BLaER1 treated with 17β-estradiol and CSF1 and Interleukin-3, amounts not matched to agents 10 nM and 100 nM (cell line): ENCODE results near the gene TIGIT.

Source experiments
- H3K27ac ChIP-seq, 11 experiments: shearing (Covaris generic); formaldehyde crosslinking; 2 replicates each; pipeline ENCODE4 v1.8.1; 2022
- H3K27me3 ChIP-seq, 11 experiments: shearing (Covaris generic); formaldehyde crosslinking; 2 replicates each; pipeline ENCODE4 v1.8.1; 2022
- H3K36me3 ChIP-seq, 11 experiments: shearing (Covaris generic); formaldehyde crosslinking; 2 replicates each; pipeline ENCODE4 v1.8.1; 2022
- H3K4me1 ChIP-seq, 10 experiments: shearing (Covaris generic); formaldehyde crosslinking; 2 replicates each; pipeline ENCODE4 v1.8.1; 2022
- H3K4me2 ChIP-seq, 11 experiments: shearing (Covaris generic); formaldehyde crosslinking; 2 replicates each; pipeline ENCODE4 v1.8.1; 2022
- H3K4me3 ChIP-seq, 10 experiments: shearing (Covaris generic); formaldehyde crosslinking; 2 replicates each; pipeline ENCODE4 v1.8.1; 2022
- H3K9ac ChIP-seq, 11 experiments: shearing (Covaris generic); formaldehyde crosslinking; 2 replicates each; pipeline ENCODE4 v1.8.1; 2022
- H3K9me3 ChIP-seq, 11 experiments: shearing (Covaris generic); formaldehyde crosslinking; replicated peaks in 1 of 11; 2 replicates each; pipeline ENCODE4 v1.8.1; 2022
- H4K20me1 ChIP-seq, 11 experiments: shearing (Covaris generic); formaldehyde crosslinking; 2 replicates each; pipeline ENCODE4 v1.8.1; 2022
- Cebpa-rat ChIP-seq, 11 experiments: shearing (Covaris generic); IDR thresholded peaks; 2 replicates each; pipeline ENCODE4 v1.8.1; 2022

Gene TIGIT

DNA sequence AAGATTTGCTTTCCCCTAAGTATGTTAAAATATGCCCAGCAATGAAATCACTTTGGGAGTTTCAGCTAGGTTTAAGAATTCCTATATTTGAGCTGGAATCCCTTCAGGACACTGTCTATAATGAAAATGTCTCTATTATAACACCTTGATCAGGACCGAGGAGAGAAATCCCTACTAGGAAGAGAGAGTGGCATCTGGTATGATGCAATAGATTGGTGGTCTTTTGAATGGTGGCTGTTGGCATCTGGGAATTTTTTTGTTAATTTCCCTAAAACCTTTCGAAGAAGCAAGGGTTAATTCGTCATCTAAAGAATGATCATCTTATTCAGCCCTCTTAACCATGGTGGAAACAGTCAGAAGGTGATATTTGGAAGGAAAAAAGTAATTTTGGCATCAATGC, 43.0 kb downstream of the TIGIT start:
- TF ChIP-seq Cebpa-rat (IDR thresholded peaks at IDR 0.05) = peak in 1 of 11 experiments; percentile 32; a peak in 1 of 22 replicates
- Histone ChIP-seq H4K20me1 (no peaks in the 10 kb centered on the region), H3K9ac (no peak overlapping the region), H3K27ac (no peak overlapping the region), H3K36me3 (peaks cover 0 to 10% (median 4%) of the 10 kb centered on the region in 11 experiments; a peak in 4 of 22 replicates), H3K4me3 (no peak overlapping the region), H3K9me3 (peaks cover 0 to 11% (median 5%) of the 10 kb centered on the region in 11 experiments; a peak in 5 of 22 replicates), H3K4me2 (no peak overlapping the region), H3K4me1 (no peaks in the 10 kb centered on the region; a peak in 1 of 20 replicates), H3K27me3 (no peaks in the 10 kb centered on the region)

DNA sequence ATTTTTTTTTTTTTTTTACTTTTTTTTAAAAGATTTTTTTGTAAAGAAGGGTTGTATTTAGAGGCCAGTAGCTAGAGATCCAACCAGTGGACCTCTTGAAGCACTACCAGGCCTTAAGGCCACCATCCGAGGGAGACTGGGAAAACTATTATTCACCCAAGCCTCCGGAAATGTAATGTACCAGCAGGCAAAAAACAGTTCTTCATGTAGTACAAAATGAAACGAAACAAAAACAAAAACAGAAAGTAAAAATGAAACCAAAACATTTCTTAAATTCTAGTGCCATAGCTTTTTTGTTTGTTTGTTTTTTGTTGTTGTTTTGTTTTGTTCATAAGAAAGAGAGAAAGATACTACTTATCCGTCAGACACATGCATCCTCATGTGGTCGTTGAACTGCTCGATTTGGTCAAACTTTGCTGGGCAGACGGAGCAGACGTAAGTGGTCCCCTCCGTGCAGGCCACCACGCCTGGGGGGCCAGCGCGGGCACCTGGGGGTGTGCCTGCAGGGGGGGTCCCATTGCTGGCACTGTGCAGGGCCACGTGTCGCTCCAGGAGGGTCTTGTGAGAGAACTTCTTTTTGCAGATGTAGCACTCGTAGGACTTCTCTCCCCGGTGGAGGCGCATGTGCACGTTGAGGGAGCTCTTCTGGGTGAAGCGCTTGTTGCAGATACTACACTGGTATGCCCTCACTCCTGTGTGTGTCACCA, 45.0 kb downstream of the TIGIT start:
- Histone ChIP-seq H3K36me3 (peaks cover 0 to 10% (median 0%) of the 10 kb centered on the region in 11 experiments; a peak in 4 of 22 replicates), H3K4me1 (no peaks in the 10 kb centered on the region; a peak in 1 of 20 replicates), H3K4me2 (no peak overlapping the region), H3K4me3 (no peak overlapping the region), H3K27ac (no peak overlapping the region), H3K27me3 (no peaks in the 10 kb centered on the region), H3K9ac (no peak overlapping the region), H4K20me1 (no peaks in the 10 kb centered on the region), H3K9me3 (no peaks in the 10 kb centered on the region)
- TF ChIP-seq Cebpa-rat (IDR thresholded peaks at IDR 0.05) = no peak

DNA sequence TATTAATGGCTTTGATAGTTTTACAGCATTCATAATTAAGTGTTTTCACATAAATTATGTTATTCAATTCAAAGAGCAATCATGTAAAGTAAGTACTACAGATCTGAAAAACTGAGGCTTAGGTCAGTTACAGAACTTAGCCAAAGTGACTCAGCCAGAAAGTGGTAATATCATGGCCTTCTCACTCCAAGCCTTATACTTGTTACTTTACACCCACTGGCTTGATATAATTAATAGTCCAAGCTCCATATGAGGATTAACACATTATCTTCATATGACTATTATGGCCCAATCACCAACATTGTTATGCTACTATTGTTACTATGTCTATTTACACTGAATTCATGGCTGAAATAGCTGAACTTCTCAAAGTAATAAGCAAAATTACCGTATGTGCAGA, 50.7 kb downstream of the TIGIT start:
- H3K4me2 ChIP-seq = no peak overlapping the region
- no peak overlapping the region for H3K27ac ChIP-seq
- H3K27me3 ChIP-seq = no peaks in the 10 kb centered on the region
- H3K4me1 ChIP-seq = peaks cover 0 to 5% (median 0%) of the 10 kb centered on the region in 10 experiments; a peak in 2 of 20 replicates
- no peak overlapping the region for H3K4me3 ChIP-seq
- no peaks in the 10 kb centered on the region for H3K9me3 ChIP-seq
- H3K9ac ChIP-seq = no peak overlapping the region
- no peak for TF ChIP-seq Cebpa-rat (IDR thresholded peaks at IDR 0.05)
- no peaks in the 10 kb centered on the region; a peak in 1 of 22 replicates for H3K36me3 ChIP-seq
- no peaks in the 10 kb centered on the region for H4K20me1 ChIP-seq

DNA sequence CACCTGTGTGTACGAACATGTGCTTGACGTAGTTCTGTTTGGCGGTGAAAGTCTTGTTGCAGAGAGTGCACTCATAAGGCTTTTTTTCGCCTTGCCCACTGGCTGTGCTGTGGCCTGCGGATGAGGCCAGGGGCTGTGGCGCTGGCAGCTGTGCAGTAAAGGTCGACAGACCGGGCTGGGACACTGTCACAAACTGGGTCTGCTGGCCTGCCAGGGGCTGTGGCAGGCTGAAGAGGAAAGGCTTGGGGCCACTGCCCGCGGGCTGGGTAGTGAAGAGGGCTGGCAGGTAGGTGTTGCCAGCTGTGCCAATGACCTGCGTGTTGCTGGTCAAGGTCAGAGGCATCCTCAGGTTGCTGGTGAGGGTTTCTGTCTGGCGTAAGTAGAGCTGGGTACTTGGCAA, 56.4 kb downstream of the TIGIT start:
- Histone ChIP-seq H4K20me1 (no peaks in the 10 kb centered on the region), H3K9me3 (peaks cover 0 to 18% (median 9%) of the 10 kb centered on the region in 11 experiments; a peak in 11 of 22 replicates), H3K9ac (no peak overlapping the region), H3K27me3 (no peaks in the 10 kb centered on the region), H3K36me3 (peaks cover 0 to 20% (median 14%) of the 10 kb centered on the region in 11 experiments; a peak in 10 of 22 replicates), H3K4me2 (no peak overlapping the region), H3K4me3 (no peak overlapping the region), H3K4me1 (peaks cover 0 to 5% (median 0%) of the 10 kb centered on the region in 10 experiments; a peak in 2 of 20 replicates), H3K27ac (no peak overlapping the region)
- no peak for TF ChIP-seq Cebpa-rat (IDR thresholded peaks at IDR 0.05)

DNA sequence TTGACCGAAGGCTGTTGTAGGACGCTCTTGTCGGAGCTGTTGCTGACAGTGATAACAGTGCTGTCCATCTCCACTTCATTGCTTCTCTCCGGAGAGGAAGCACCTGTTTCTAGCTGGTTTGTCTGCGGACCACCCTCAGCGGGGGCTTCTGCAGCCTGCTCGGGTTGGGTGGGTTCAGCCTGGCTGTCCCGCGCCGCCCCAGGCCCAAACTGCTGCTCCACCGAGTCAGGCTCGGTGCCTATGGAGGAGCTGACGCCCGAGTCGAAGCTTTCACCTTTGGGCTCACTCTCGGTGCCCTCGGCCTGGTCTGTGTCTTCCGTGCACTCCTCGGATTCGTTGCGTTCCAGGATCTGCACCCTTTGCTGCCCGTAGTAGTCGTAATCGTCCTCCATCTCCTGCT, 56.9 kb downstream of the TIGIT start:
- H3K27me3 ChIP-seq = no peaks in the 10 kb centered on the region
- peaks cover 0 to 18% (median 9%) of the 10 kb centered on the region in 11 experiments; a peak in 11 of 22 replicates for H3K9me3 ChIP-seq
- H4K20me1 ChIP-seq = no peaks in the 10 kb centered on the region
- peaks cover 0 to 5% (median 0%) of the 10 kb centered on the region in 10 experiments; a peak in 2 of 20 replicates for H3K4me1 ChIP-seq
- no peak overlapping the region for H3K9ac ChIP-seq
- no peak overlapping the region for H3K4me3 ChIP-seq
- H3K36me3 ChIP-seq = peaks cover 0 to 20% (median 14%) of the 10 kb centered on the region in 11 experiments; a peak in 10 of 22 replicates
- no peak overlapping the region for H3K4me2 ChIP-seq
- H3K27ac ChIP-seq = no peak overlapping the region
- no peak for TF ChIP-seq Cebpa-rat (IDR thresholded peaks at IDR 0.05)

DNA sequence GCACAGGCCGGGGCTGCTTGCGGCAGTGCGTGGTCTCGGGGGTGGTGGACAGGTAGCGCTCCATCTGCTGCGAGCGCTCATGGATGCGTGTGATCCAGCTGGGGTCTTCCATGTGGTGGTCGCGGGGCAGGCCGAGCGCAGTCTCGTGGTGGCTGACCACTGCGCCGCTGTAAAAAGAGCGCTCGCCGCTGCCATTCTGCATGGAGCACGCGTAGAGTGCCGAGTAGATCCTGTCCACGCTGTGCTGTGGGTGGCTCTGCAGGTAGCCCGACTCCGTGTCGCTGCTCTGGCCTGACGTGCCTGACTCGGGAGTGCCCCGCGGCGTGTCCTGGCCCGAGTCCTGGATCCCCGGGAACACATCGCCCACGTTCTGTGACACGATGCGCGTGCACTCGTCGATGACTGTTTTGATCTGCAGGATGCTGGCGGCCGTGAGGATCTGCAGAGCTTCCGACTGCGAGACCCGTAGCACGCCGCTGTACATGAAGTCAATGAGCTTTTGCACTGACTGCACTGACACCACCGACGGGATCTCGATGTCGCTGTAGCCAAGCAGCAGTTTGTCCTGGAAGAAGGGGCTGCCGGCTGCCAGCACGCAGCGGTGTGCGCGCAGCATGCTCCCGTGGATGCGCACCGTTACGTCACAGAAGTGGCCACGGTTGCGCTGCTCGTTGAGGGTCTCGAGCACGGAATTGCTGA, 57.4 kb downstream of the TIGIT start:
- H3K4me3 ChIP-seq = no peak overlapping the region

DNA sequence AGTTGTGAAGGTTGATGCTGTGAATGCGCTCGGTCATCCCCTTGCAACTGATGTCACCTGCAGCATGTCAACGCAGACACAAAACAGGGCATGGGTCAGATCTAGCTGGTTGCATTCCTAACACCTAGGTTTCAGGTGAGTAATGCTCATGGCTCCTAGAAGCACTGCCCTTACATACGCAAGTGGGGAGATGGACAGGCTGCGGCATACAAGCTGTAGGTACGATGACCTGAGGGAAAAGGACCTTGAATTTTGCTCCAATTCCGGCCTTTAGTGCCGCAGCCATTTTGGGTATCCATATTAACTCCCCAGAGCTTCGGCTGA, 58.0 kb downstream of the TIGIT start:
- no peak overlapping the region for H3K9ac ChIP-seq
- no peaks in the 10 kb centered on the region for H4K20me1 ChIP-seq
- no peaks in the 10 kb centered on the region for H3K27me3 ChIP-seq
- no peak overlapping the region for H3K4me3 ChIP-seq
- H3K36me3 ChIP-seq = peaks cover 0 to 20% (median 14%) of the 10 kb centered on the region in 11 experiments; a peak in 10 of 22 replicates
- H3K4me1 ChIP-seq = no peaks in the 10 kb centered on the region
- peaks cover 0 to 18% (median 9%) of the 10 kb centered on the region in 11 experiments; a peak in 11 of 22 replicates for H3K9me3 ChIP-seq
- TF ChIP-seq Cebpa-rat (IDR thresholded peaks at IDR 0.05) = no peak
- H3K4me2 ChIP-seq = no peak overlapping the region
- no peak overlapping the region for H3K27ac ChIP-seq

More for the DNA sequence above, 57.4 kb downstream of the TIGIT start:
- Histone ChIP-seq H3K4me2 (no peak overlapping the region), H4K20me1 (no peaks in the 10 kb centered on the region), H3K9ac (no peak overlapping the region), H3K27me3 (no peaks in the 10 kb centered on the region), H3K4me1 (no peaks in the 10 kb centered on the region), H3K27ac (no peak overlapping the region), H3K9me3 (peaks cover 0 to 18% (median 9%) of the 10 kb centered on the region in 11 experiments; a peak in 11 of 22 replicates), H3K36me3 (peaks cover 0 to 20% (median 14%) of the 10 kb centered on the region in 11 experiments; a peak in 10 of 22 replicates)
- TF ChIP-seq Cebpa-rat (IDR thresholded peaks at IDR 0.05) = no peak

DNA sequence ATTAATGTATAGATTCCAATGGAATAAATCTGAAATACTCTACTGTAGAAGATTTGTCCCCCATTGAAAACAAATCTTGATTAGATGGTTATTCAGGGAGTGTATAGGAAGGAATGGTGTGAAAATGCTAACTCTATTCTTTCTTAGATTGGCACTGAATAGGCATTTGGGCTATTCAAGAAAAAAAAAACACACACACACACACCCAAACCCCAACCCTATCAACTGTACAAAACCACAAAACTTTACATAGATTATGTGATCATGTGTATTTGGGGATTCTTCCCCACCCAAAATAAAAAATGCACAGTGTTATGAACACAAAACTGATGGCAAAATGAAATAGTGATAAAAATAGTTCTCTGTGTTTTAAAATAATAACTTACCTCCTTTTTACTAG, 61.8 kb downstream of the TIGIT start:
- H3K27me3 ChIP-seq = no peaks in the 10 kb centered on the region
- peaks cover 0 to 13% (median 8%) of the 10 kb centered on the region in 11 experiments; a peak in 9 of 22 replicates for H3K36me3 ChIP-seq
- no peaks in the 10 kb centered on the region for H3K4me1 ChIP-seq
- no peaks in the 10 kb centered on the region for H4K20me1 ChIP-seq
- H3K9ac ChIP-seq = no peak overlapping the region
- TF ChIP-seq Cebpa-rat (IDR thresholded peaks at IDR 0.05) = no peak
- H3K4me2 ChIP-seq = no peak overlapping the region
- no peak overlapping the region for H3K4me3 ChIP-seq
- H3K27ac ChIP-seq = no peak overlapping the region
- H3K9me3 ChIP-seq = peaks cover 0 to 14% (median 9%) of the 10 kb centered on the region in 11 experiments; a peak in 11 of 22 replicates

DNA sequence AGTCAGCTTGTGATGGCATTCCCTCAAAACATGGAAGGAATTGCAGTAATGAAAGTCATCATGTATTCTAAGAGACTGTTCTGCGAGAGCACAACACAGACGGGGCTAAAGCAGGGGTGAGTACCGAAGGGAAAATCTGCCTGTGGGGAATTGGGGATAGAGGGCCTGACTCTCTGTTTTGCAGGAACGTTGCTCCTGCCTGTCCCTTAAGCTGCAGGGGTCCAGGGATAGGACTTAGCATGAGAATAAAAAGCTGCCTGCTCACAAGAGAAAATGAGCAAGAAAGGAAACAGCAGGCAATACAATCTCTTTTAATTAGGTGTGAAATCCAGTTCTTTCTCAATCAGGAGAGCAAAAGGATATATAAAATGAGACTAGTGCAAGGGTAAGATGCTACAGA, 62.2 kb downstream of the TIGIT start:
- Histone ChIP-seq H4K20me1 (no peaks in the 10 kb centered on the region), H3K27ac (no peak overlapping the region), H3K9me3 (peaks cover 0 to 9% (median 6%) of the 10 kb centered on the region in 11 experiments; a peak in 11 of 22 replicates), H3K9ac (no peak overlapping the region), H3K27me3 (no peaks in the 10 kb centered on the region), H3K4me3 (no peak overlapping the region), H3K4me1 (no peaks in the 10 kb centered on the region), H3K36me3 (peaks cover 0 to 8% (median 4%) of the 10 kb centered on the region in 11 experiments; a peak in 9 of 22 replicates), H3K4me2 (no peak overlapping the region)
- TF ChIP-seq Cebpa-rat (IDR thresholded peaks at IDR 0.05) = no peak
